H1 (cell line): ENCODE data around the gene CRTAC1. TPM values are rescaled to one million over a fixed set of nuclear protein-coding genes. Genes with fewer than 3 reads are reported as not detected.

Experiments used
- CTCF ChIA-PET: fragments of 300-600 bp; sonication (Branson Sonifier 250); formaldehyde crosslinking; loops from one replicate; lab custom pipeline; 2021; ENCODE audit not compliant: partially characterized antibody; lab: Charles Lee
- POLR2A ChIA-PET: fragments of 300-600 bp; sonication (Branson Sonifier 250); formaldehyde crosslinking; loops from one replicate; lab custom pipeline; 2021; ENCODE audit warnings: inconsistent platforms; ENCODE audit not compliant: partially characterized antibody; lab: Charles Lee
- DNase-seq, 2 experiments: peaks; one replicate each; pipeline versions ENCODE4 v3.0.0 to v3.0.0-alpha.2; 2010 to 2022; ENCODE audit warnings: low spot score in 2 of 2, low read depth in 1 of 2, mixed read lengths in 1 of 2
- FAIRE-seq: peaks from 2 replicates; lab custom pipeline; 2011; peaks lifted over from hg19 to GRCh38; lab: Jason Lieb, UNC
- H2AFZ ChIP-seq: 2 replicates; pipeline ENCODE4 v1.8.1; 2012; ENCODE audit warnings: low read length, inconsistent platforms
- H2AK5ac ChIP-seq: 2 replicates; pipeline ENCODE4 v1.6.1; 2013; ENCODE audit warnings: low read depth, low read length
- H2BK120ac ChIP-seq: replicated peaks from 2 replicates; pipeline ENCODE3; 2013; ENCODE audit warnings: low read depth, low read length, inconsistent platforms
- H2BK12ac ChIP-seq: 2 replicates; pipeline ENCODE4 v1.6.1; 2013; ENCODE audit warnings: low read depth, low read length
- H2BK15ac ChIP-seq: 2 replicates; pipeline ENCODE4 v1.6.1; 2013; ENCODE audit warnings: low read length
- H2BK20ac ChIP-seq: 2 replicates; pipeline ENCODE4 v1.6.1; 2013; ENCODE audit warnings: low read length
- H2BK5ac ChIP-seq: 2 replicates; pipeline ENCODE4 v1.6.1; 2013; ENCODE audit warnings: low read depth, low read length
- H3K14ac ChIP-seq: 2 replicates; pipeline ENCODE4 v1.6.1; 2013; ENCODE audit warnings: inconsistent platforms; ENCODE audit not compliant: insufficient read length
- H3K18ac ChIP-seq: 2 replicates; pipeline ENCODE4 v1.6.1; 2013; ENCODE audit warnings: low read length; ENCODE audit errors: extremely low read depth
- H3K23ac ChIP-seq: 2 replicates; pipeline ENCODE4 v1.6.1; 2013; ENCODE audit warnings: inconsistent platforms; ENCODE audit not compliant: insufficient read length
- H3K23me2 ChIP-seq: 2 replicates; pipeline ENCODE4 v1.6.1; 2013; ENCODE audit warnings: low read depth, low read length
- H3K27ac ChIP-seq: 2 replicates; pipeline ENCODE4 v1.6.1; 2011; ENCODE audit warnings: low read depth, low read length, inconsistent platforms
- H3K27me3 ChIP-seq, 4 experiments: replicated peaks in 1 of 4; 1 replicate in 1 of 4; 2 replicates in 3 of 4; pipeline versions ENCODE4 v1.6.1 to v1.8.1; 2011 to 2013; ENCODE audit warnings: low read length in 3 of 4, mild to moderate bottlenecking in 3 of 4, inconsistent platforms in 2 of 4, mixed read lengths in 2 of 4, moderate library complexity in 1 of 4; ENCODE audit not compliant: control insufficient read depth in 3 of 4, insufficient read depth in 3 of 4; ENCODE audit errors: extremely low read depth in 1 of 4
- H3K36me3 ChIP-seq, 4 experiments: 2 replicates each; pipeline versions ENCODE4 v1.6.1 to v1.8.1; 2011 to 2013; ENCODE audit warnings: mild to moderate bottlenecking in 4 of 4, low read length in 3 of 4, moderate library complexity in 2 of 4, control low read depth in 1 of 4, inconsistent platforms in 1 of 4; ENCODE audit not compliant: insufficient read depth in 4 of 4, control insufficient read depth in 2 of 4
- H3K4ac ChIP-seq: replicated peaks from 2 replicates; pipeline ENCODE3; 2013; ENCODE audit warnings: low read length, low read depth, mixed read lengths, inconsistent platforms; ENCODE audit not compliant: insufficient read length
- H3K4me1 ChIP-seq, 4 experiments: replicated peaks in 1 of 4; 1 replicate in 1 of 4; 2 replicates in 3 of 4; pipeline versions ENCODE4 v1.6.1 to v1.8.1; 2011 to 2013; ENCODE audit warnings: low read length in 3 of 4, inconsistent platforms in 2 of 4, mixed read lengths in 1 of 4; ENCODE audit not compliant: insufficient read depth in 4 of 4, control insufficient read depth in 3 of 4
- H3K4me2 ChIP-seq, 2 experiments: 2 replicates each; pipeline versions ENCODE4 v1.6.1 to v1.8.1; 2011 to 2013; ENCODE audit warnings: low read depth in 2 of 2, low read length in 2 of 2, control low read depth in 1 of 2, inconsistent platforms in 1 of 2, mild to moderate bottlenecking in 1 of 2; ENCODE audit not compliant: insufficient read depth in 1 of 2
- H3K4me3 ChIP-seq, 4 experiments: fragments of 200-600, 300-600 bp in 1 of 4; sonication (generic), shearing (Covaris generic), sonication (Bioruptor Twin) in 1 of 4; 2 replicates each; pipeline versions ENCODE4 v1.5.1 to v1.8.1; 2011 to 2016; ENCODE audit warnings: low read length in 4 of 4, low read depth in 3 of 4, control low read depth in 2 of 4, inconsistent platforms in 2 of 4, mild to moderate bottlenecking in 2 of 4, mixed read lengths in 1 of 4, moderate library complexity in 1 of 4; ENCODE audit not compliant: insufficient read depth in 2 of 4; ENCODE audit errors: extremely low read depth in 1 of 4
- H3K56ac ChIP-seq: replicated peaks from 2 replicates; pipeline ENCODE3; 2013; ENCODE audit warnings: low read depth, mild to moderate bottlenecking, mixed read lengths, low read length, inconsistent platforms; ENCODE audit not compliant: insufficient read length
- H3K79me1 ChIP-seq: 2 replicates; pipeline ENCODE4 v1.6.1; 2013; ENCODE audit warnings: low read depth, low read length, control low read depth
- H3K79me2 ChIP-seq, 2 experiments: 2 replicates each; pipeline versions ENCODE4 v1.6.1 to v1.8.1; 2012 to 2013; ENCODE audit warnings: low read length in 2 of 2, mild to moderate bottlenecking in 2 of 2, inconsistent platforms in 1 of 2; ENCODE audit not compliant: insufficient read depth in 2 of 2, control insufficient read depth in 1 of 2
- H3K9ac ChIP-seq, 4 experiments: replicated peaks in 1 of 4; 1 replicate in 1 of 4; 2 replicates in 3 of 4; pipeline versions ENCODE4 v1.6.1 to v1.8.1; 2011 to 2013; ENCODE audit warnings: low read depth in 3 of 4, low read length in 3 of 4, control low read depth in 2 of 4, mild to moderate bottlenecking in 2 of 4, moderate library complexity in 2 of 4, inconsistent platforms in 1 of 4; ENCODE audit errors: extremely low read depth in 1 of 4
- H3K9me3 ChIP-seq, 2 experiments: 2 replicates each; pipeline versions ENCODE4 v1.6.1 to v1.8.1; 2012 to 2013; ENCODE audit warnings: mild to moderate bottlenecking in 2 of 2, moderate library complexity in 2 of 2, control low read depth in 1 of 2, inconsistent platforms in 1 of 2, low read depth in 1 of 2, low read length in 1 of 2, mixed read lengths in 1 of 2; ENCODE audit not compliant: insufficient read depth in 2 of 2
- H4K20me1 ChIP-seq, 2 experiments: replicated peaks in 1 of 2; 2 replicates each; pipeline versions ENCODE3 to v1.8.1; 2011 to 2013; ENCODE audit warnings: inconsistent platforms in 2 of 2, low read length in 2 of 2, mild to moderate bottlenecking in 1 of 2; ENCODE audit not compliant: insufficient read depth in 2 of 2, control insufficient read depth in 1 of 2
- H4K5ac ChIP-seq: 2 replicates; pipeline ENCODE4 v1.6.1; 2013; ENCODE audit warnings: low read length, low read depth, mixed read lengths, inconsistent platforms; ENCODE audit not compliant: insufficient read length
- H4K8ac ChIP-seq: 2 replicates; pipeline ENCODE4 v1.8.0; 2013; ENCODE audit warnings: mild to moderate bottlenecking, moderate library complexity, low read length, inconsistent platforms; ENCODE audit not compliant: insufficient read depth; ENCODE audit errors: extremely low read depth
- H4K91ac ChIP-seq: replicated peaks from 2 replicates; pipeline ENCODE3; 2013; ENCODE audit warnings: low read length, mixed read lengths, inconsistent platforms; ENCODE audit not compliant: insufficient read length
- ATF3 ChIP-seq: IDR thresholded peaks from 2 replicates; pipeline ENCODE4 v1.6.1; 2011; ENCODE audit warnings: low read depth, mild to moderate bottlenecking, low read length; ENCODE audit not compliant: insufficient read depth
- BRCA1 ChIP-seq: IDR thresholded peaks from 2 replicates; pipeline ENCODE4 v1.6.1; 2012; ENCODE audit warnings: low read depth, low read length, improper control_type of control experiment
- CEBPB ChIP-seq: IDR thresholded peaks from 2 replicates; pipeline ENCODE4 v1.6.1; 2012; ENCODE audit warnings: low read depth, low read length
- EGR1 ChIP-seq: IDR thresholded peaks from 2 replicates; pipeline ENCODE4 v1.6.1; 2011; ENCODE audit warnings: low read depth, low read length, borderline replicate concordance
- EZH2 ChIP-seq: fragments of 200-600 bp; sonication (generic); IDR thresholded peaks from 2 replicates; pipeline ENCODE4 v1.7.1; 2012; ENCODE audit warnings: low read depth, mild to moderate bottlenecking, moderate library complexity, low read length, inconsistent platforms; ENCODE audit not compliant: severe bottlenecking
- JUND ChIP-seq: IDR thresholded peaks from 2 replicates; pipeline ENCODE4 v1.6.1; 2011; ENCODE audit warnings: mild to moderate bottlenecking, improper control_type of control experiment, low read length
- MAX ChIP-seq: IDR thresholded peaks from 2 replicates; pipeline ENCODE4 v1.6.1; 2012; ENCODE audit warnings: inconsistent platforms
- SRF ChIP-seq: IDR thresholded peaks from 2 replicates; pipeline ENCODE4 v1.6.1; 2011; ENCODE audit warnings: mild to moderate bottlenecking, low read depth, low read length, moderate library complexity
- TAF1 ChIP-seq: IDR thresholded peaks from 2 replicates; pipeline ENCODE4 v1.6.1; 2011; ENCODE audit warnings: mild to moderate bottlenecking, low read depth, low read length
- WGBS, 2 experiments: shearing (Covaris generic) in 1 of 2; methylation state at CpG; one replicate each; pipeline versions ENCODE4 v1.1.6 to v1.1.7; 2013 to 2015; ENCODE audit warnings: low lambda C conversion rate in 2 of 2, mixed read lengths in 2 of 2, inconsistent platforms in 1 of 2, low coverage in 1 of 2, missing lambda C conversion rate in 1 of 2; ENCODE audit not compliant: insufficient replicate concordance in 2 of 2, insufficient coverage in 1 of 2, insufficient read length in 1 of 2; ENCODE audit errors: extremely low coverage in 1 of 2, missing lambda C conversion rate in 1 of 2; 5-methylcytosine and 5-hydroxymethylcytosine counted together
- polyA plus RNA-seq, 7 experiments: library from polyadenylated mRNA; depleted of rRNA in 3 of 7; stranded (reverse) in 5 of 7; unstranded in 2 of 7; fragments of >200 nt in 5 of 7; fragments of 200-250 nt in 2 of 7; gene quantifications; 1 replicate in 5 of 7; 2 replicates in 1 of 7; 4 replicates in 1 of 7; pipeline versions ENCODE4 v1.2.1 to v1.2.3, GENCODE V29; 2011 to 2013; ENCODE audit warnings: missing spikeins in 2 of 7, mixed read lengths in 2 of 7
- total RNA-seq: library from RNA; stranded (reverse); fragmentation: NEBNext Ultra II Directional; extraction: Animal tissue kit (Norgen Biotek cat#: 25700); gene quantifications from 2 replicates; pipeline ENCODE4 v1.2.1, GENCODE V29; 2021

CRTAC1 gene
- total and polyA plus RNA-seq, 2 of the 8 experiments (the other 6 are each of a cell fraction or from before 2014, with no cell fraction given): 0.91 to 1.2 TPM

GRCh38 chr10:97923057-97923456 is 107.4 kb downstream of the CRTAC1 start:
- H4K91ac ChIP-seq: no peak overlapping the region
- CTCF ChIA-PET: interaction anchor here (0.9 to 10.6 kb wide), 5 partner anchors 8 to 131 kb away, joined by 3 to 246 read pairs (median 7); no protein-coding TSS in a partner anchor

More at GRCh38 chr10:97923057-97923456, 107.4 kb downstream of the CRTAC1 start:
- Histone ChIP-seq H2BK15ac (no peak overlapping the region), H3K56ac (no peak overlapping the region), H3K14ac (no peak overlapping the region), H2BK20ac (no peak overlapping the region), H3K23ac (no peak overlapping the region), H3K4me3 (no peak overlapping the region), H4K5ac (no peak overlapping the region), H3K27ac (no peak overlapping the region), H3K4me2 (no peak overlapping the region), H3K4ac (no peak overlapping the region), H2BK5ac (no peak overlapping the region), H3K27me3 (no peaks in the 10 kb centered on the region), H3K4me1 (no peaks in the 10 kb centered on the region; a peak in 1 of 7 replicates), H4K8ac (peak overlapping the region; percentile 7), H2BK120ac (no peak overlapping the region), H3K9me3 (no peaks in the 10 kb centered on the region), H4K20me1 (no peaks in the 10 kb centered on the region), H2AK5ac (no peak overlapping the region), H2BK12ac (no peak overlapping the region), H2AFZ (no peak overlapping the region), H3K79me2 (no peaks in the 10 kb centered on the region), H3K23me2 (peaks cover 5% of the 10 kb centered on the region; the same call in 1 of the 2 replicates), H3K36me3 (no peaks in the 10 kb centered on the region), H3K9ac (no peak overlapping the region), H3K79me1 (no peaks in the 10 kb centered on the region), H3K18ac (no peak overlapping the region)
- TF ChIP-seq JUND: no peak
- TF ChIP-seq EZH2: no peak
- no peak for TF ChIP-seq EGR1
- TF ChIP-seq CEBPB: no peak
- TF ChIP-seq BRCA1: no peak
- TF ChIP-seq SRF: no peak
- no peak for TF ChIP-seq ATF3
- no peak for TF ChIP-seq TAF1
- TF ChIP-seq MAX: no peak
- POLR2A ChIA-PET: interaction anchor here (1.2 kb wide), 1 partner anchor 12 kb away, joined by 3 read pairs; no protein-coding TSS in a partner anchor
- no peak for DNase-seq
- 98% methylated on average over 13 of the region's 13 CpGs; no CpG with 5 or more reads in 1 of the 2 experiments for WGBS, 2 experiments
- FAIRE-seq: no peak
